GM12891 (cell line): ENCODE results near the gene ABCC3.

ENCODE experiments used
- DNase-seq: peaks from one replicate; pipeline ENCODE4 v3.0.0; 2011; ENCODE audit warnings: low spot score; ENCODE audit not compliant: insufficient read length
- FAIRE-seq: peaks from 2 replicates; lab custom pipeline; 2011; peaks lifted over from hg19 to GRCh38; lab: Jason Lieb, UNC
- PAX5 ChIP-seq: IDR thresholded peaks from 2 replicates; pipeline ENCODE4 v1.6.1; 2011; ENCODE audit warnings: low read length, moderate library complexity, mild to moderate bottlenecking; ENCODE audit not compliant: insufficient read depth, severe bottlenecking
- POLR2A ChIP-seq: IDR thresholded peaks from 2 replicates; pipeline ENCODE4 v1.6.1; 2011; ENCODE audit warnings: low read depth, low read length, control low read depth
- POLR2AphosphoS5 ChIP-seq: IDR thresholded peaks from 2 replicates; pipeline ENCODE4 v1.6.1; 2011; ENCODE audit warnings: low read depth, low read length, control low read depth
- POU2F2 ChIP-seq: IDR thresholded peaks from 2 replicates; pipeline ENCODE4 v1.6.1; 2011; ENCODE audit warnings: low read depth, mild to moderate bottlenecking, control low read depth, low read length, moderate library complexity
- SPI1 ChIP-seq: IDR thresholded peaks from 2 replicates; pipeline ENCODE4 v1.6.1; 2011; ENCODE audit warnings: low read depth, low read length, control low read depth
- TAF1 ChIP-seq: IDR thresholded peaks from 2 replicates; pipeline ENCODE4 v1.6.1; 2011; ENCODE audit warnings: low read depth, low read length, control low read depth

The ABCC3 gene

GRCh38 chr17:50618300-50618699, 16.4 kb upstream of the ABCC3 start:
- DNase-seq (no peak), FAIRE-seq (no peak)
- no peak for TF ChIP-seq POLR2A
- TF ChIP-seq PAX5, result no peak
- TF ChIP-seq TAF1, result no peak
- no peak for TF ChIP-seq POLR2AphosphoS5
- TF ChIP-seq POU2F2, result no peak
- no peak for TF ChIP-seq SPI1

- TF ChIP-seq POU2F2 (no peak), POLR2AphosphoS5 (no peak), POLR2A (no peak), TAF1 (no peak), SPI1 (no peak), PAX5 (no peak)
- FAIRE-seq, result no peak
- DNase-seq, result no peak
These were observed 15.7 kb upstream of the ABCC3 start for GRCh38 chr17:50618941-50619340.

DNA sequence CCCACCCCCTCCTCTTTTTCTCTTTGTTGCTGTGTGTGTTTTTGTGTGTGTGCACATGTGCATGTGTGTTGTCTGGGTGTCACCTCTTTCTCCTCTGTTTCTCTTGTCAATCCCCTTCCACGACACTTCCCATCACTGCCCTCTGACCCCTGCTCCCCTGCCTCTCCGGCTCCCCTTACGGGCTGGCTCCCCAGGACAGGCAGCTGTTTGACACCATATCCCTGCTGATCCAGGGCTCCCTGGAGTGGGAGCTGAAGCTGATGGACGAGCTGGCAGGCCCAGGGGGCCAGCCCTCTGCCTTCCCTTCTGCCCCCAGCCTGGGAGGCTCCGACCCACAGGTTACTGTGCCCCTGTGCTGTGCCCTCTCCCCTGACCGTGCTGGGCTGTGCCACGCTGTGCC, 15.2 kb upstream of the ABCC3 start:
- FAIRE-seq, result no peak
- TF ChIP-seq PAX5 (no peak), POLR2AphosphoS5 (no peak), TAF1 (no peak), POLR2A (no peak), POU2F2 (no peak), SPI1 (no peak)
- DNase-seq, result no peak

DNA sequence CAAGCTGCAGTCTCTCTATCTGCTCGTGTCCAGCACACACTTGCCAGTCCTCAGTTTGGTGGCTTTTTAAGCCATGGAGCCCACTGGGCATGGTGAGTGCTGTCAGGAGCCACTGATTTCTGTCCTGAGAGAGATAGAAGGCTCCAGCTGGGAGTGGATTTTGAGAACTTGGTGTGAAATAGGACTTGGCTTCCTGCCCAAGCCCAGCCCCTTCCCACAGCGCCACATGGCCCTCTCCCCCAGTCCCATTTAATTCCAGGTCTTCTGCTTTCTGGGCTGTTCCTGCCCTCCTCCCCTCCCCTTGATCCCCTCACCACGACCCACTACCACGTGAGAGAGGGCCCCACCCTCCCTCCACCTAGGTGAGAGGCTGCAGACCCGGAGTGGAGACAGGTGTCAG, 14.4 kb upstream of the ABCC3 start:
- FAIRE-seq, result no peak
- no peak for DNase-seq
- TF ChIP-seq PAX5, result no peak
- TF ChIP-seq POLR2AphosphoS5, result no peak
- no peak for TF ChIP-seq TAF1
- TF ChIP-seq POU2F2, result no peak
- TF ChIP-seq POLR2A, result no peak

DNA sequence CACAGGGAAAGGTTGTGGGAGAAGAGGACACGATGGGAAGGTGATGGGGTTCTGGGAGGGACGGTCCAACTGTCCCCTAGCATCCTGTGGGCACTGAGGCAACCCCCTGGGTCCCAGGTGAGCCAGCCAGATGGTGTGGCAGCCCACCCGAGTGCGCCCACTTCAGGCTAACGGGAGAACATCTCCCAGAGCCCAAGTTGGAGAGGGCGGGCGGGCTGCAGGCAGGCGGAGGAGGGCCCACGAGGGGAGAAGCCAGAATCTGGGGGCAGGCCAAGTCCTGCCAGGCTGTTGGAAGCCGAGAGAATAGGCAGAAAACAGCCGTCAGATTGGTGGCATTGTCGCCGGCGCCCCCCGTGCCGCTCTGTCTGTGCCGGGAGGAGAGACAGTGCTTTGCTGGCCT, 13.8 kb upstream of the ABCC3 start:
- no peak for TF ChIP-seq TAF1
- no peak for TF ChIP-seq POLR2AphosphoS5
- no peak for TF ChIP-seq POLR2A
- TF ChIP-seq POU2F2, result no peak
- TF ChIP-seq PAX5, result no peak
- TF ChIP-seq SPI1, result no peak
- FAIRE-seq (no peak), DNase-seq (no peak)

- DNase-seq (no peak), FAIRE-seq (no peak)
- TF ChIP-seq TAF1 (no peak), POLR2AphosphoS5 (no peak), PAX5 (no peak), POLR2A (no peak), POU2F2 (no peak), SPI1 (no peak)
These were observed 13.1 kb upstream of the ABCC3 start for GRCh38 chr17:50621574-50622031.

DNA sequence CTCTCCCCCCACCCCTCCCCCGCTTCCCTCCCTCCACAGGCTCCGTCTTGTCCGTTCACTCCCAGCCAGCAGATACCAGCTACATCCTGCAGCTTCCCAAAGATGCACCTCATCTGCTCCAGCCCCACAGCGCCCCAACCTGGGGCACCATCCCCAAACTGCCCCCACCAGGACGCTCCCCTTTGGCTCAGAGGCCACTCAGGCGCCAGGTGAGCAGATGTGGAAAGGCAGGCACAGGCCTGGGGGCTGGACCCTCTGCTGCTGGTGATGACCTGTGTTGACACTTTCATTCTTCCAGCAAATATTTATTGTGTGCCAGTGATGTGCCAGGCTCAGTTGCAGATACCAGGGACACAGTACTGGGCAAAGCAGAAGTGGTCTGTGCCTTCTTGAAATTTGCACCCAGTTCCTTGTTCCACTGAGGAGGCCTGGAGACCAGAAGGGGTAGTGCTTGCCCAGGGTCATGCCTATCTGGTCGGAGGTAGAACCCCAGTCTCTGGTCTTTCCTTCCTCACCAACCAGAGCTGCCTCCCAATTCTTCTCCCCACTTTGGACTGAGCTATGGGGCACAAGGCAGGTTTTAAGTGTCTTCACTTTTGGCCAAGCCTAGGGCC, 10.3 kb upstream of the ABCC3 start:
- DNase-seq (no peak), FAIRE-seq (no peak)
- TF ChIP-seq POLR2AphosphoS5, result no peak
- TF ChIP-seq SPI1, result no peak
- TF ChIP-seq POLR2A, result no peak
- no peak for TF ChIP-seq PAX5
- TF ChIP-seq TAF1, result no peak
- no peak for TF ChIP-seq POU2F2

DNA sequence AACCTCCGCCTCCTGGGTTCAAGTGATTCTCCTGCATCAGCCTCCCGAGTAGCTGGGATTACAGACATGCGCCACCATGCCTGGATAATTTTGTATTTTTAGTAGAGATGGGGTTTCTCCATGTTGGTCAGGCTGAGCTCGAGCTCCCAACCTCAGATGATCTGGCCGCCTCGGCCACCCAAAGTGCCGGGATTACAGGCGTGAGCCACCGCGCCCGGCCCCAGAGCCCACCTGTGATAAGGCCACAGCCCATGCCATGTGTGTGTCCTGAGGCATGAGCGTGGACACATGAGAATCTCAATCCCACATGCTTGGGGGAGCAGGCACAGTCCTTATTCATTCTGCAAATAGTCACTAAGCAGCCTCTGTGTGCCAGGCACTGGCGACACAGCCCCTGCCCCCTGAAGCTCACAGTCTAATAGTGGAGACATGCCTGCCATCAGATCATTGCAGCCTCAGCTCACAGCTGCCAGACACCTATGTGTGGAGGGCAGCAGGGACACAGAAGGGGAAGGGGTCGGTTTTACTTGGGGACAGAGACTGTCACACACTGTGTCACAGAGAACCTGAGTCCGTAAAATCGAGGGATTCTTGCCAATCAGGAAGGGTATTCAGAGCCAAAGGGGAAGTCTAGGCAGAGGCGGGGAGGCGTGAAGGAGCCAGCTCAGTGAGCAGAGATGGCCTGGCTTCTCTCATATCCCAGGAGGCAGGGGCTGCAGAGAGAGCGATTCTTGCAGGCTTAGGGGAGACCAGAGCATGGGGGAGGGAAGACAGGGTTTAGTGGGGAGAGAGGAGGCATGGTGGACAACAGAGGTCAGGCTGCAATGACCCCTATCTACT, 9.4 kb upstream of the ABCC3 start:
- TF ChIP-seq TAF1, result no peak
- TF ChIP-seq SPI1, result no peak
- no peak for TF ChIP-seq POLR2AphosphoS5
- TF ChIP-seq POU2F2, result no peak
- DNase-seq, result no peak
- no peak for FAIRE-seq

GRCh38 chr17:50626037-50626574, 8.6 kb upstream of the ABCC3 start:
- DNase-seq (peak; percentile 86), FAIRE-seq (peak; percentile 16)
- no peak for TF ChIP-seq TAF1
- no peak for TF ChIP-seq PAX5
- TF ChIP-seq SPI1, result no peak
